Mucosa of rectum (tissue), 2 donors: ENCODE results near the gene CD93.

ENCODE experiments used
- H3K27ac ChIP-seq, 2 donors: one replicate each; pipeline ENCODE4 v1.7.0; 2013; ENCODE audit warnings: inconsistent platforms in 2 of 2, low read depth in 2 of 2, low read length in 2 of 2
- H3K27me3 ChIP-seq, 2 donors: one replicate each; pipeline ENCODE4 v1.7.0; 2013; ENCODE audit warnings: low read length in 2 of 2; ENCODE audit not compliant: control insufficient read depth in 2 of 2, insufficient read depth in 2 of 2
- H3K36me3 ChIP-seq, 2 donors: one replicate each; pipeline ENCODE4 v1.7.0; 2013; ENCODE audit warnings: low read length in 2 of 2; ENCODE audit not compliant: control insufficient read depth in 2 of 2, insufficient read depth in 2 of 2
- H3K4me1 ChIP-seq, 2 donors: one replicate each; pipeline ENCODE4 v1.7.0; 2013; ENCODE audit warnings: low read length in 2 of 2, mild to moderate bottlenecking in 1 of 2; ENCODE audit not compliant: control insufficient read depth in 2 of 2, insufficient read depth in 2 of 2
- H3K4me3 ChIP-seq, 2 donors: one replicate each; pipeline ENCODE4 v1.7.0; 2013; ENCODE audit warnings: low read length in 2 of 2
- H3K9ac ChIP-seq, 2 donors: one replicate each; pipeline ENCODE4 v1.7.0; 2013; ENCODE audit warnings: low read length in 2 of 2, low read depth in 1 of 2, mild to moderate bottlenecking in 1 of 2
- H3K9me3 ChIP-seq, 2 donors: one replicate each; pipeline ENCODE4 v1.7.0; 2013; ENCODE audit warnings: low read length in 2 of 2; ENCODE audit not compliant: control insufficient read depth in 2 of 2
- donor health status: healthy.
- donor health status: Normal muscosa, but diverticular disease.

CD93 gene, protein sequence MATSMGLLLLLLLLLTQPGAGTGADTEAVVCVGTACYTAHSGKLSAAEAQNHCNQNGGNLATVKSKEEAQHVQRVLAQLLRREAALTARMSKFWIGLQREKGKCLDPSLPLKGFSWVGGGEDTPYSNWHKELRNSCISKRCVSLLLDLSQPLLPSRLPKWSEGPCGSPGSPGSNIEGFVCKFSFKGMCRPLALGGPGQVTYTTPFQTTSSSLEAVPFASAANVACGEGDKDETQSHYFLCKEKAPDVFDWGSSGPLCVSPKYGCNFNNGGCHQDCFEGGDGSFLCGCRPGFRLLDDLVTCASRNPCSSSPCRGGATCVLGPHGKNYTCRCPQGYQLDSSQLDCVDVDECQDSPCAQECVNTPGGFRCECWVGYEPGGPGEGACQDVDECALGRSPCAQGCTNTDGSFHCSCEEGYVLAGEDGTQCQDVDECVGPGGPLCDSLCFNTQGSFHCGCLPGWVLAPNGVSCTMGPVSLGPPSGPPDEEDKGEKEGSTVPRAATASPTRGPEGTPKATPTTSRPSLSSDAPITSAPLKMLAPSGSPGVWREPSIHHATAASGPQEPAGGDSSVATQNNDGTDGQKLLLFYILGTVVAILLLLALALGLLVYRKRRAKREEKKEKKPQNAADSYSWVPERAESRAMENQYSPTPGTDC

DNA sequence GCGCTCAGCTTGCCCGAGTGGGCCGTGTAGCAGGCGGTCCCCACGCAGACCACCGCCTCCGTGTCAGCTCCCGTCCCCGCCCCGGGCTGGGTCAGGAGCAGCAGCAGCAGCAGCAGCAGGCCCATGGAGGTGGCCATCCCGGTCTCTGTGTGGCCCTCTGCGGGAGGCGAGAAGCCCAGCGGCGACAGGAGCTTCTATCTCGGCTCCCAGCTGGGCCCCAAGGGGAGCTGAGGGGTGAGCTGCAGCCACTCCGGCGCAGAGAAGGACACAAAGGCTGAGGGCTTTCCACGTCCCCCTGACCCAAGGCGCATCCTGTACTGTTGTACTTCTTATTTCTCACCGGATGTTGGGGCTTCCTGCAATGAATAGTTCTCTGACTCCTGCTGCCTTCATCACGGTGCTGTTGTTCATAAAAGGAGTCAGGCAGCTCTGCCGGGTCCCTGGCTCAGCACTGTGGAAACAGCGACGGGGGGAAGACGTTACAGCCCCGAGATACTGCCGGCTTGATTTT is at the start of gene CD93:
CD93 (minus strand) TSS at position 269 of the 511 bp plus-strand sequence; CDS start at position 137, 132 bp downstream.
- Histone ChIP-seq H3K27ac (peak within 1 kb of the TSS; percentile 76 to 84), H3K36me3 (no peaks in the 10 kb centered on the region), H3K4me3 (peak within 1 kb of the TSS in 1 of 2 donors; percentile 50), H3K4me1 (no peaks in the 10 kb centered on the region), H3K9ac (peak within 1 kb of the TSS in 1 of 2 donors; percentile 52), H3K27me3 (no peaks in the 10 kb centered on the region), H3K9me3 (no peaks in the 10 kb centered on the region)

- Histone ChIP-seq H3K9ac (no peak overlapping the region), H3K4me1 (no peaks in the 10 kb centered on the region), H3K27ac (peak overlapping the region in 1 of 2 donors; percentile 46), H3K9me3 (no peaks in the 10 kb centered on the region), H3K4me3 (no peak overlapping the region), H3K27me3 (no peaks in the 10 kb centered on the region), H3K36me3 (no peaks in the 10 kb centered on the region)
Observed at GRCh38 chr20:23133560-23133998, 47.5 kb upstream of the CD93 start.

DNA sequence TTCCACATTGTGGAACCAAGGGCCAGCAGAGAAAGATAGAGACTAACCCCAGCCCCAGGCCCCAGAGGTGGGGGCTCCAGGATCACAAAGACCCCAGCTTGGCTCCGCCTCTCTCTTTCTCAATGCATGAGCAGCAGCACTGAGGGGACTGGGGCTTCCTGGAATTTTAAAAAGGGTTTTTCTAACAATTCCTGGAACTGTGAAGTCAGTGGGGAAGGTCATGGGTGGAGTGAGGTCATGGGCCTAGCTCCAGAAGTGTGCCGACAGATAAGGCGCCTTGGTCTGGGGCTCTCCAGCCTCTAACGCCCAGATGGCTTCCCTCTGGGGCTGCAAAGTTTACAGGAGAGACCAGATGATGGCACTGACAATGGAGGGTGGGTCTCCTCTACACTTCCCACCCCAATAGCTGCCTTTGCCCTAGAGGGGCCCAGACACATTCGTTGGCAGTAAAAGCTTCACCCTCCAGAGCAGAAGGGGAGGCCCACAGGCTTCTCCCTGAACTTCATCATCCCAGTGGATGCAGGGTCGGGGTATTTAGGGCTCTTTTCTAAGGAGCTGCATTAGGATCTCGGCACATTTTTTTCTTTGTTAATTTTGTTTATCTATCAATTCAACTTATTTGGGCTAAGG is 46.9 kb upstream of the CD93 start:
- Histone ChIP-seq H3K4me1 (no peaks in the 10 kb centered on the region), H3K9me3 (no peaks in the 10 kb centered on the region), H3K9ac (no peak overlapping the region), H3K36me3 (no peaks in the 10 kb centered on the region), H3K27me3 (no peaks in the 10 kb centered on the region), H3K27ac (peak overlapping the region in 1 of 2 donors; percentile 46), H3K4me3 (no peak overlapping the region)

GRCh38 chr20:23132293-23132929 is 46.3 kb upstream of the CD93 start:
- Histone ChIP-seq H3K27me3 (no peaks in the 10 kb centered on the region), H3K36me3 (no peaks in the 10 kb centered on the region), H3K9me3 (no peaks in the 10 kb centered on the region), H3K4me3 (no peak overlapping the region), H3K9ac (no peak overlapping the region), H3K4me1 (no peaks in the 10 kb centered on the region), H3K27ac (no peak overlapping the region)

DNA sequence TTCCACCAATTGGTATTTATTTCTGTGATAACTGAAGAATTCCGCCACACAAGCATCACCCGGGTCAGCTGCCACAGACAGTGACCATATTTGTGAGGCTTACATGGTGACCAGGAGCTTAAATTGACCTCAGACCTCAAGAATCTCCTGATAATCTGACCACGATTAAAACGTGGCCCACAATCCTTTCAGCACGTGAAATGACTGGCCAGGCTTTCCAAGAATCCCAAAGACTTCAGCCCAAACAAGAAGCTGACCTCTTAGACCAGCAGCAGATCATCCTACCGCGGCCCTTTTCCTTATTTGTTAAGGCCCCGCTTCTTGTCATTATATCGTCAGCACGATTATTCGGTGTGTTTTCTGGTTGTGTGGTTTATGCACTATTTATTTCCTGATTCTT is 45.6 kb upstream of the CD93 start:
- no peak overlapping the region for H3K9ac ChIP-seq
- no peak overlapping the region for H3K4me3 ChIP-seq
- H3K9me3 ChIP-seq: no peaks in the 10 kb centered on the region
- H3K27ac ChIP-seq: no peak overlapping the region
- H3K4me1 ChIP-seq: no peaks in the 10 kb centered on the region
- no peaks in the 10 kb centered on the region for H3K27me3 ChIP-seq
- H3K36me3 ChIP-seq: no peaks in the 10 kb centered on the region

GRCh38 chr20:23130622-23131140 is 44.6 kb upstream of the CD93 start:
- no peaks in the 10 kb centered on the region for H3K36me3 ChIP-seq
- no peak overlapping the region for H3K4me3 ChIP-seq
- H3K27ac ChIP-seq: no peak overlapping the region
- H3K4me1 ChIP-seq: no peaks in the 10 kb centered on the region
- no peak overlapping the region for H3K9ac ChIP-seq
- no peaks in the 10 kb centered on the region for H3K9me3 ChIP-seq
- H3K27me3 ChIP-seq: no peaks in the 10 kb centered on the region

DNA sequence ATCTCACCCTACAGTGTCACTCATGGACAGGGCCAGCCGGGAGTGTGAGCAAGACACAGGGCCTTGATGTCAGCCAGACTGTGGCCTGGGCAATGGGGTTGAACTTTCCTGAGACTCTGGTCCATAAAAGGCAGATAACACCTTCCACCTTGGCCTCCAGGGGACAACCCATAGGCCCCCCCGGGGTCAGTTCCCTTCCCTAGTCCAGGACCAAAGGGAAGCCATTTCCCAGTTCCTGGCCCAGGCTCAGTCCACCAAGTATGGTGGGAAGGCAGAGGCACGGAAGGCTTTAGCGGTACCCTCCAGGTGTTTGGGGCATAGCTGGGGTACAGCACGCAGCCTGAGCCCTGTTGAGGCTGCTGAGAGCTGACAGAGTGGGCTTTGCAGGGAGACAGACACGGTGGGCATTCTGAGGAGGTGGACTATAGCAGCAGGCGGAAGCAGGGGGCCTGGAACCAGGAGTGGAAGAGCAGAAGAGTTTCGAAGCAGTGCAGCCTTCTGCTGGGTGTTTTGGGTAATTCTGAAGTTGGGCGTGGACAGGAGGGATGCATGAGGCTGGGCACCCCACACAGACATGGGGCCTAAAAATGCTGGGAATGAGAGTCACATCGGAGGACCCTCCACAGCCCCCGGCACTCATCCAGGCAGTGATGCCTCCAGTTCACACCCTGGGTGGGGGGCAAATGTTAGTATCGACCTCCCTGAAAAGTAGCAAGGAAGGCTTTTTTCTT is 43.9 kb upstream of the CD93 start:
- no peaks in the 10 kb centered on the region for H3K36me3 ChIP-seq
- H3K9me3 ChIP-seq: no peaks in the 10 kb centered on the region
- no peaks in the 10 kb centered on the region for H3K4me1 ChIP-seq
- no peak overlapping the region for H3K27ac ChIP-seq
- H3K4me3 ChIP-seq: no peak overlapping the region
- no peak overlapping the region for H3K9ac ChIP-seq
- no peaks in the 10 kb centered on the region for H3K27me3 ChIP-seq

GRCh38 chr20:23129266-23129665 is 43.1 kb upstream of the CD93 start:
- H3K9ac ChIP-seq: no peak overlapping the region
- H3K4me1 ChIP-seq: no peaks in the 10 kb centered on the region
- no peaks in the 10 kb centered on the region for H3K9me3 ChIP-seq
- no peaks in the 10 kb centered on the region for H3K36me3 ChIP-seq
- peak overlapping the region in 1 of 2 donors; percentile 23 for H3K27ac ChIP-seq
- H3K4me3 ChIP-seq: no peak overlapping the region
- no peaks in the 10 kb centered on the region for H3K27me3 ChIP-seq

DNA sequence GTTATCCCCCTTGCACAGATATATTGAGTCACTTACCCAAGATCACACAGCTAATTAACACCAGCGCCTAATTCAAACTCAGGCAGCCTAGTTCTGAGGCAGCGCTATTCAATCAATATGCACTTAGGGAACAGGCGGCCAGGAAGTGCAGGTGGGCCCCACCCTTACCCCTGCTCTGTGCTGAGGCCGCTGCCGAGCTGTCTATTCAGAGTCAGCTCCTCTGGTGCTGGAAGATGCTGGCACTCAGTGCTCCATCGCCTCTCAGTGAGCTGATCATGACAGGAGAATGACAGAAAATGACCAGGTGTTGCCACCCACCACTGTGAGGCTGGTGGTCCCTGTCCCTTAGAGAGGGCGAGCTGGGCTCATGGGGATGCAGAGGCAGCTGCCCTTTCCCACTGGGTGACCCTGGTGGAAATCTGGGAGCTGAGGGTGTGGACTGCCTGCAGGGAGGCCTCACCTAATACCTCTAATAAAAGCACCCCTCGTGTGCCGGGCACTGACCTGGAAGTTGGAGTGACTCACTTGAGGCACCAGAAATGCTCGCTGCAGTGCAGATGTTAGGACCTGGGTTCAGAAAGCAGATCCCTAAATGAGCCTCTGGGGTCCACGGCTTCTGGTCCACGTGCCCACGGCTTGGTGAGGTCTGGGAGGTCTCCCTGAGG is 42.5 kb upstream of the CD93 start:
- H3K36me3 ChIP-seq: no peaks in the 10 kb centered on the region
- H3K27ac ChIP-seq: peak overlapping the region in 1 of 2 donors; percentile 23
- no peaks in the 10 kb centered on the region for H3K4me1 ChIP-seq

More for the DNA sequence above, 42.5 kb upstream of the CD93 start:
- Histone ChIP-seq H3K27me3 (no peaks in the 10 kb centered on the region), H3K9me3 (no peaks in the 10 kb centered on the region), H3K9ac (no peak overlapping the region), H3K4me3 (no peak overlapping the region)
